Subcutaneous adipose tissue (tissue), 4 donors: ENCODE data around the gene SSBP1. TPM values are rescaled to one million over a fixed set of nuclear protein-coding genes. Genes with fewer than 3 reads are reported as not detected.

Experiments
- total RNA-seq, 4 donors: library from RNA; depleted of rRNA; stranded (reverse); fragments of >200 nt; gene quantifications; one replicate each; pipeline ENCODE4 v1.1.0, GENCODE V29; 2016
- TF ChIP-seq, protein P1 (sequence below): fragments of 450-650 bp; IDR thresholded peaks from one replicate; pipeline ENCODE4 v1.5.1; 2016; ENCODE audit warnings: low read depth, mild to moderate bottlenecking, control low read depth, antibody characterized with exemption, moderate library complexity

Gene SSBP1
- total RNA-seq, 4 donors from 2014 or later: 71.8 to 123 (median 85.1) TPM

DNA sequence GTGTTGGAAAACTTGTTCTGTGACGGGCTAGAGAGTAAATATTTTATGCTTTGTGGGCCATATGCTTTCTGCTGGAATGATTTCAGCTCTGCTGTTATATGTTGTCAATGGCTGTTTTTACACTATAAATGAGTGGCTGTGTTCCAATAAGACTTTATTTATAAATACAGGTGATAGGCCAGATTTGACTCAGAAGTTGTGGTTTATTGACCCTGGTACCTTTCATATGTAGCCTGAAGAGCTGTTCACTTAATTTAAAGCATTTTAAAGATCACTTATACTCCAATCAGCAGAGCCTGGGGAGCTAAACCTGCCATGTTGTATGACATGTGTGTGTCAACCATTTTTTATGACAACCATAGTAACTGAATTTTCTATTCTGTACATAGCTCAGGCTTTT lies 9.1 kb upstream of the SSBP1 start:
- TF ChIP-seq, protein P1, sequence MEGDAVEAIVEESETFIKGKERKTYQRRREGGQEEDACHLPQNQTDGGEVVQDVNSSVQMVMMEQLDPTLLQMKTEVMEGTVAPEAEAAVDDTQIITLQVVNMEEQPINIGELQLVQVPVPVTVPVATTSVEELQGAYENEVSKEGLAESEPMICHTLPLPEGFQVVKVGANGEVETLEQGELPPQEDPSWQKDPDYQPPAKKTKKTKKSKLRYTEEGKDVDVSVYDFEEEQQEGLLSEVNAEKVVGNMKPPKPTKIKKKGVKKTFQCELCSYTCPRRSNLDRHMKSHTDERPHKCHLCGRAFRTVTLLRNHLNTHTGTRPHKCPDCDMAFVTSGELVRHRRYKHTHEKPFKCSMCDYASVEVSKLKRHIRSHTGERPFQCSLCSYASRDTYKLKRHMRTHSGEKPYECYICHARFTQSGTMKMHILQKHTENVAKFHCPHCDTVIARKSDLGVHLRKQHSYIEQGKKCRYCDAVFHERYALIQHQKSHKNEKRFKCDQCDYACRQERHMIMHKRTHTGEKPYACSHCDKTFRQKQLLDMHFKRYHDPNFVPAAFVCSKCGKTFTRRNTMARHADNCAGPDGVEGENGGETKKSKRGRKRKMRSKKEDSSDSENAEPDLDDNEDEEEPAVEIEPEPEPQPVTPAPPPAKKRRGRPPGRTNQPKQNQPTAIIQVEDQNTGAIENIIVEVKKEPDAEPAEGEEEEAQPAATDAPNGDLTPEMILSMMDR: no peak

DNA sequence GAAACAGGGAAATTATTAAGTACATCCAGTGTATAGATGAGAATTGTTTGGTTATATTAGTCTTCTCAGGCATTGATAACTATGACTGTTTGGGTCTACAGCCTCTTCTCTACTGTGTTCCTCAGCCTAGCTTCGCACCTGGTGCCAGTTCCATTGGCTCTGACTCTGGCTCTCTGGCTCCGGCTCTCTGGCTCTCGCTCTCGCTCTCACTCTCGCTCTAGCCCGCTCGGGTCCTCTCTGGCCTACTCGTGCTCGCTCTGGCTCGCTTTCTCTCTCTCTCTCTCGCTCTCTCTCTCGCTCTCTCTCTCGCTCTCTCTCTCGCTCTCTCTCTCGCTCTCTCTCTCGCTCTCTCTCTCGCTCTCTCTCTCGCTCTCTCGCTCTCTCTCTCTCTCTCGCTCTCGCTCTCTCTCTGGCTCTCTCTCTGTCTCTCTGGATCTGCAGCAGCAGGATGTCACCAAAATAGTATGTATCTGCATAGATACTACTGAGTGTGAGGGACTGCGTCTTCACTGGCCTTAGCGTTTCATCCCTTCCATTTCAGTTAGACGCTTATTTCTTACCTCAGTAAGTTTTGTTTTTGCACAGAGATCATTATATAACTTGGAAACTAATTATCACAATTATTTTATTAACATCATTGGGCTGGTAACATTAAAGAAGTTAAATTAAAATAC lies 6.5 kb upstream of the SSBP1 start:
- TF ChIP-seq, protein P1: no peak

DNA sequence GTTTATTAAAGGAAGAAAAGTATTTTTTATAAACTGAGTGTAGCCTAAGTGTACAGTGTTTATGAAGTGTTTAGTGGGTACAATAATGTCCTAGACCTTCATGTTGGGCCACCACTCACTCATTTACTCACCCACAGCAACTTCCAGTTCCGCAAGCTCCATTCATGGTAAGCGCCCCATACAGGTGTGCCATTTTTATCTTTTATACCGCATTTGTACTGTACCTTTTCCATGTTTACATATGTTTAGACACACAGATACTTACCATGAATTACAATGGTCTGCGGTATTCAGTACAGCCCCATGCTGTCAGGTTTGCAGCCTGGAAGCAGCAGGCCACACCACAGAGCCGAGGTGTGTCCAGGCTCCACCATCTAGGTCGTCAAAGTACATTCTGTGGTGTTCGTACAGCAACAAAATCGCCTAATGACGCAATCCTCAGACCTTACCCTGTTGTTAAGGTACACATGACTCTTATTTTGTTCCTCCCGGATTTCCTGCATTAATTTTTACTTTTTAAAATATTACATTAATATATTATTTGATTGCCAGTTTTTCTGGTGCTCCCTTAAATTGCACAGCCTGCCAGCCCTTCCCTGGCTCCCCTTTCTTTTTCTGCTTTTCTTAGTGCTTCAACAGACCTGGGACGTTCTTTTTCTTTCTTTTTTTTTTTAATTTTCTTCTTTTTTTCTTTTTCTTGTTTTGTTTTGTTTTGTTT lies 881 bp upstream of the SSBP1 start:
- TF ChIP-seq, protein P1: no peak

DNA sequence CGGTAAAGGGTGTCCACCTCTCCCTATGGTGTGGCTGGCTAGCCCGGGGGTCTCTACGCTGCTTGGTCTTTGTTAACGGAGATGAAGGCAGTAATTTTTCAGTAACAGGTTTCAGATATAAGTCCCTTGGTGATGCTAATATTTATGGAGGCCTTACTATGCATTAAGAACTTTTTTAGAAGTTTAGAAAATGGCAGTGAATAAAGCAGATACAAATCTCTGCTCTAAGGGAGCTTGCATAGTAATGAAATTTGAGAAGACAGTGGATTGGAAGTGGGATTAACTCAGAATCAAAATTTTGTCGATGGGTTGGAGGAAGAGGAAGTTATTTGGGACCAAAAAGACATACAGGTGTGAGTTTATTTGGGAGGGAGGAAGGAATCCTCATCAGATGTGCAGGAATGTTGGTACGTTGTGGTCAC lies 445 bp downstream of the SSBP1 start:
- TF ChIP-seq, protein P1: no peak

DNA sequence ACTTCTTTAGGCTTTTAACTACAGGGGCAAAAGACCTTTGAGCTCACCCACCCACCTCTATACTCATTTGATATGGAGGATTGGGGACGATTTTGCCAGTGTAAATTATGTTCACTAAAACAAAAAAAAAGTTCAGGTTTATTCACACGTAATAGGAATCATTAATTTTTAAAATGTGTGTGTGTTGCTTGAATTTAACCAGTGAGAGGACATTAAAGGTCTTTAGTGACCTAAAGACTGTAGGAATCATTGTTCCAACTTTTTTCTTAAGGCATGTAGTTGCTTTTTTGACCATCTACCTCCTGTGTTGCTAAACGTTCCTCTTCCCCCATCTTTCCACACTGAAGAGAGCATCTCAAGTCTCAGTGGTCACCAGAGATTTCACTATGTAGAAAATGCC lies 1.1 kb downstream of the SSBP1 start:
- TF ChIP-seq, protein P1: no peak

DNA sequence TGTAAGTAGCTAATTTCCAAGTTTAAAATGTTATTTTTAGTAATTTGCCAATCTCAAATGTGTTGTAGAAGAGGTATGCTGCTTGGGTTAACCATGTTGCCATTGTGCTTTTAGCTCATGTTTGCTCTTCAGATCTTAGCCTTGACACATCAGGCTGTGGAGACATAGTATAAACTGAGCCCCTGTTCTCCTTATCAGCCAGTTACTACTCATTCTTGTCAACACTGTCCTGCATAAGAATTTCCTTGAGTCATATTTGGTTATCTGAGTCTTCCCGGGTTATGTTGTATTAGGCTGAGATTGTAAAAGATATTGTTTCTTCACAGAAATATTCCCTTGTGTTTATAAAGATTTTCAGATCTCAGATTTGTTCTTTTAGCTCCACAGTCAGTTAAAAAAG lies 4.1 kb downstream of the SSBP1 start:
- TF ChIP-seq, protein P1: no peak

DNA sequence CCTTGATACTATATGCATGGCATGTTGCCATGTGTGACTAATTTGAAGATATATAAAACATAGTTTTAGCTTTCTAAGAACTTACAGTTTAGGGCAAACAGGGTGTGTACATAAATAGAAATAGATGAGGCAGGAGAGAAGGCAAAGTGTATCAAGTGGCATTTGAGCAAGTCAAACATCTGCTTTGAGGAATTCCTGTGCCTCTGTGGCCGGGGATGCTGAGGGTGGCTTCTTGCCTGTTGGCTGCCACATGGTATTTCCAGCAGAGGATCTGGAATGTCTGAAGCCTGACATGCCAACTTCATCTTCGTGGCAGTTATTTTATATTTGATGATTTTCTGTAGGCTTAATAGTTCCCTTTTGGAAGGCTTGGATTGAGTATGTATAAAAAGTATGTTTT lies 6.0 kb downstream of the SSBP1 start:
- TF ChIP-seq, protein P1: no peak
